Endodermal cell (in vitro differentiated cells): ENCODE results near the gene KRTAP1-4. TPM values are rescaled to one million over a fixed set of nuclear protein-coding genes. Genes with fewer than 3 reads are reported as not detected.

Source experiments
- DNase-seq: peaks from one replicate; pipeline ENCODE4 v3.0.0-alpha.2; 2017
- H3K27ac ChIP-seq: 2 replicates; pipeline ENCODE4 v1.5.1; 2013; ENCODE audit warnings: mild to moderate bottlenecking, low read depth, low read length, moderate library complexity
- H3K27me3 ChIP-seq: 2 replicates; pipeline ENCODE4 v1.6.1; 2013; ENCODE audit warnings: mild to moderate bottlenecking, low read length, moderate library complexity; ENCODE audit not compliant: insufficient read depth, control insufficient read depth, poor library complexity, severe bottlenecking
- H3K36me3 ChIP-seq: 2 replicates; pipeline ENCODE4 v1.7.0; 2013; ENCODE audit warnings: mild to moderate bottlenecking, low read length, moderate library complexity; ENCODE audit not compliant: control insufficient read depth, insufficient read depth
- H3K4me1 ChIP-seq: one replicate; pipeline ENCODE4 v1.7.0; 2013; ENCODE audit warnings: low read length; ENCODE audit not compliant: control insufficient read depth, insufficient read depth
- H3K4me3 ChIP-seq: 2 replicates; pipeline ENCODE4 v1.5.1; 2013; ENCODE audit warnings: mild to moderate bottlenecking, low read length, moderate library complexity
- H3K9ac ChIP-seq: 2 replicates; pipeline ENCODE4 v1.6.1; 2013; ENCODE audit warnings: mild to moderate bottlenecking, low read length, moderate library complexity; ENCODE audit not compliant: poor library complexity, severe bottlenecking; ENCODE audit errors: extremely low read depth
- H3K9me3 ChIP-seq: 2 replicates; pipeline ENCODE4 v1.6.1; 2013; ENCODE audit warnings: mild to moderate bottlenecking, low read length, moderate library complexity; ENCODE audit not compliant: control insufficient read depth
- H3K27ac Mint-ChIP-seq: 2 replicates; pipeline ENCODE4 v1.8.0; 2020; ENCODE audit warnings: mixed read lengths
- H3K27me3 Mint-ChIP-seq: 2 replicates; pipeline ENCODE4 v1.8.0; 2021; ENCODE audit warnings: mild to moderate bottlenecking, mixed read lengths; ENCODE audit not compliant: insufficient read depth
- H3K36me3 Mint-ChIP-seq: 2 replicates; pipeline ENCODE4 v1.8.0; 2020; ENCODE audit warnings: low read depth, mixed read lengths
- H3K4me1 Mint-ChIP-seq: 2 replicates; pipeline ENCODE4 v1.8.0; 2020; ENCODE audit warnings: mixed read lengths
- H3K4me3 Mint-ChIP-seq: 2 replicates; pipeline ENCODE4 v1.8.0; 2020; ENCODE audit warnings: mild to moderate bottlenecking, moderate library complexity, mixed read lengths
- H3K9me3 Mint-ChIP-seq: 2 replicates; pipeline ENCODE4 v1.8.0; 2020; ENCODE audit warnings: mild to moderate bottlenecking, mixed read lengths
- CTCF ChIP-seq: fragments of 200-600 bp; sonication (generic); conservative IDR thresholded peaks from 2 replicates; pipeline ENCODE4 v1.5.0; 2021; ENCODE audit warnings: antibody characterized with exemption, mild to moderate bottlenecking
- whole genome bisulfite sequencing, 2 experiments: methylation state at CpG; one replicate each; pipeline versions ENCODE4 v1.1.5 to v1.1.7; 2013; ENCODE audit warnings: missing lambda C conversion rate in 2 of 2, mixed read lengths in 1 of 2; ENCODE audit not compliant: insufficient coverage in 1 of 2, insufficient read length in 1 of 2; 5-methylcytosine and 5-hydroxymethylcytosine counted together
- total RNA-seq, 2 donors: library from RNA; stranded (reverse); fragmentation: NEBNext Ultra II Directional in 1 of 2; extraction: Animal tissue kit (Norgen Biotek cat#: 25700) in 1 of 2; gene quantifications; 2 replicates in 1 of 2; 3 replicates in 1 of 2; pipeline ENCODE4 v1.2.1, GENCODE V29; 2021

Gene KRTAP1-4
- total RNA-seq, 2 donors from 2014 or later = not detected

- H3K4me1 Mint-ChIP-seq = peaks cover 6% of the 10 kb centered on the region
- no peaks in the 10 kb centered on the region for H3K36me3 Mint-ChIP-seq
- H3K9ac ChIP-seq = no peak overlapping the region
- no peaks in the 10 kb centered on the region for H3K36me3 ChIP-seq
- H3K4me3 ChIP-seq = no peak overlapping the region
- H3K27ac ChIP-seq = no peak overlapping the region
- no peaks in the 10 kb centered on the region for H3K27me3 Mint-ChIP-seq
- no peak overlapping the region for H3K27ac Mint-ChIP-seq
- no peaks in the 10 kb centered on the region for H3K9me3 Mint-ChIP-seq
- DNase-seq = no peak
- no peaks in the 10 kb centered on the region for H3K4me1 ChIP-seq
- peaks cover 5% of the 10 kb centered on the region for H3K9me3 ChIP-seq
- 91 to 95% methylated on average over 2 of the region's 2 CpGs for WGBS, 2 experiments
- no peaks in the 10 kb centered on the region for H3K27me3 ChIP-seq
- TF ChIP-seq CTCF = no peak
- H3K4me3 Mint-ChIP-seq = no peak overlapping the region
These were observed 36.9 kb downstream of the KRTAP1-4 start for GRCh38 chr17:40993084-40993483.

- Histone ChIP-seq H3K9me3 (peaks cover 5% of the 10 kb centered on the region), H3K9ac (no peak overlapping the region), H3K27ac (no peak overlapping the region), H3K36me3 (no peaks in the 10 kb centered on the region), H3K4me3 (no peak overlapping the region), H3K27me3 (no peaks in the 10 kb centered on the region), H3K4me1 (no peaks in the 10 kb centered on the region)
- DNase-seq = no peak
- Mint-ChIP-seq H3K4me3 (no peak overlapping the region), H3K36me3 (no peaks in the 10 kb centered on the region), H3K27me3 (no peaks in the 10 kb centered on the region), H3K9me3 (no peaks in the 10 kb centered on the region), H3K4me1 (peaks cover 6% of the 10 kb centered on the region), H3K27ac (no peak overlapping the region)
- 89 to 99% methylated on average over 1 to 3 of the region's 3 CpGs for WGBS, 2 experiments
- no peak for TF ChIP-seq CTCF
These were observed 37.3 kb downstream of the KRTAP1-4 start for GRCh38 chr17:40992666-40993065.

GRCh38 chr17:40986920-40987319 lies 43.1 kb downstream of the KRTAP1-4 start:
- H3K27ac ChIP-seq = no peak overlapping the region
- no peaks in the 10 kb centered on the region for H3K27me3 ChIP-seq
- H3K27me3 Mint-ChIP-seq = peaks cover 7% of the 10 kb centered on the region
- no peaks in the 10 kb centered on the region for H3K4me1 ChIP-seq
- H3K4me3 ChIP-seq = no peak overlapping the region
- peaks cover 5% of the 10 kb centered on the region for H3K9me3 ChIP-seq
- WGBS, 2 experiments = 87 to 90% methylated on average over 6 to 8 of the region's 8 CpGs
- no peak overlapping the region for H3K9ac ChIP-seq
- H3K27ac Mint-ChIP-seq = no peak overlapping the region
- TF ChIP-seq CTCF = no peak
- no peaks in the 10 kb centered on the region for H3K9me3 Mint-ChIP-seq
- DNase-seq = no peak
- no peaks in the 10 kb centered on the region for H3K4me1 Mint-ChIP-seq
- no peaks in the 10 kb centered on the region for H3K36me3 ChIP-seq
- no peaks in the 10 kb centered on the region for H3K36me3 Mint-ChIP-seq
- H3K4me3 Mint-ChIP-seq = no peak overlapping the region
